ENCODE results near the gene DACT2.
"Not testable (repeated sequence)": the region's sequence is repeated elsewhere in the genome, so short reads cannot be mapped to it uniquely, and the experiment has no call there.

DACT2 gene

DNA sequence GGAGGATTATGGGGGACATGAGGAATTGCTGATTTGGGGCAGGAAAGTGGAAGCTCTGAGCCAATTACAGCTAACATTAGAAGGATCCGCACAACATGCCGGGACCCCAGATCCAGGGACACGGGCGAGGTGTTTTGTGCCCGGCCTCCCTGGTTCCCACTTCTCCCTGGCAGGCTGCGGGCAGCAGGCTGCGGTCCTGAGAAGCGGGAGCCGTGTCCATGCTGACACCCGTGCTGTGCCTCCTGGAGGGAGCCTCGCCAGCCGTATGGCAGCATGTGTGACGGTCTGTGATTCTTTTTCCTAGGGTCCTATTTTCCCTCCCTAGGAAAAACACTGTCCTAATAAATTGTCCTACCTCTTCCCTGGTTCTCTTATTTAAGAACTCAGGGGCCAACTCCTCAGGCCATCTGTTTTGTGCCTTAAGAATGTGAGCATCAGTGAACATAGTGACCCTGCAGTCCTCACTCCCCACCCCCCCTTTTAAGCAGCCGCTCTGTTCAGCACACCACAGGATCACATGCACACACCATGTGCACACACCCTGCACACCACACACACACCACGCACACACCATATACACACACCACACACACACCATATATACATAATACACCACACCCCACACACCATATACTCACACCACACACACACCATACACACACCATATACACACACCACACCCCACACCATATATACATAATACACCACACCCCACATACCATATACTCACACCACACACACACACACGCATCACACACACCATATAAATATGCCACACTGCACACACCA lies 49.9 kb downstream of the DACT2 start:
- CTCF ChIA-PET: no interaction called here
- DNase-seq (ENCODE audit: low spot score): no peak
- TF ChIP-seq, protein P1, sequence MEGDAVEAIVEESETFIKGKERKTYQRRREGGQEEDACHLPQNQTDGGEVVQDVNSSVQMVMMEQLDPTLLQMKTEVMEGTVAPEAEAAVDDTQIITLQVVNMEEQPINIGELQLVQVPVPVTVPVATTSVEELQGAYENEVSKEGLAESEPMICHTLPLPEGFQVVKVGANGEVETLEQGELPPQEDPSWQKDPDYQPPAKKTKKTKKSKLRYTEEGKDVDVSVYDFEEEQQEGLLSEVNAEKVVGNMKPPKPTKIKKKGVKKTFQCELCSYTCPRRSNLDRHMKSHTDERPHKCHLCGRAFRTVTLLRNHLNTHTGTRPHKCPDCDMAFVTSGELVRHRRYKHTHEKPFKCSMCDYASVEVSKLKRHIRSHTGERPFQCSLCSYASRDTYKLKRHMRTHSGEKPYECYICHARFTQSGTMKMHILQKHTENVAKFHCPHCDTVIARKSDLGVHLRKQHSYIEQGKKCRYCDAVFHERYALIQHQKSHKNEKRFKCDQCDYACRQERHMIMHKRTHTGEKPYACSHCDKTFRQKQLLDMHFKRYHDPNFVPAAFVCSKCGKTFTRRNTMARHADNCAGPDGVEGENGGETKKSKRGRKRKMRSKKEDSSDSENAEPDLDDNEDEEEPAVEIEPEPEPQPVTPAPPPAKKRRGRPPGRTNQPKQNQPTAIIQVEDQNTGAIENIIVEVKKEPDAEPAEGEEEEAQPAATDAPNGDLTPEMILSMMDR (conservative IDR thresholded peaks at IDR 0.05; ENCODE audit: low read depth): no peak
- POLR2A ChIA-PET (ENCODE audit: low non-redundant PET): no interaction called here
- H3K27ac ChIP-seq: no peak overlapping the region

DNA sequence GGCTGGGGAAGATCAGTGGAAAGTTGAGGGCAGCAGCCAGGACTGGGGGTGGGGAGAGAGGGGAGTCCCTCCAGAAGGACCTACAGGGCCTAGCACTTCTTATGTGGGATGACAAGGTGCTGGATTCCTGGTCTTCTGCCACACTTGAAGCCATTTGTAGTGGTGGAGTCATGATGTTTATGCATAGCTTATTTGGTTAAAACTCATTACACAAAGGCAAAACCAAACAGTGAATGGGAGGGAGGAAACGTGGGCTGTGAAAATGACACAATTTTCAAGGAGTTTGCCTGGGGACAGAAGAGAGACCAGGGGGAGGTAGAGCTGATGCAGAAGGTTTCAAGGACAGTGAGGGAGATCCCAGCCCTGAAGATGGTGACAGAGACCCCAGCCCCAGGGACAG lies 50.8 kb downstream of the DACT2 start:
- DNase-seq (ENCODE audit: low spot score): no peak
- TF ChIP-seq, protein P1 (conservative IDR thresholded peaks at IDR 0.05; ENCODE audit: low read depth): no peak
- ChIA-PET POLR2A (ENCODE audit: low non-redundant PET) (no interaction called here), CTCF (no interaction called here)
- no peak overlapping the region for H3K27ac ChIP-seq

DNA sequence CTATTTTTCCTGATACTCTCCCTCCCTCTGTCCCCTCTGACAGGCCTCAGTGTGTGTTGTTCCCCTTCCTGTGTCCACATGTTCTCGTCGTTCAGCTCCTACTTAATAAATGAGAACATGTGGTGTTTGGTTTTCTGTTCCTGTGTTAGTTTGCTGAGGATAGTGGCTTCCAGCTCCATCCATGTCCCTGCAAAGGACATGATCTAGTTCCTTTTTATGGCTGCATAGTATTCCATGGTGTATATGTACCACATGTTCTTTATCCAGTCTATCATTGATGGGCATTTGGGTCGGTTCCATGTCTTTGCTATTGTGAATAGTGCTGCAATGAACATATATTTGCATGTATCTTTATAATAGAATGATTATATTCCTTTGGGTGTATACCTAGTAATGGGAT lies 51.8 kb downstream of the DACT2 start:
- CTCF ChIA-PET; H3K27ac ChIP-seq; DNase-seq (ENCODE audit: low spot score); POLR2A ChIA-PET (ENCODE audit: low non-redundant PET): not testable (repeated sequence)

DNA sequence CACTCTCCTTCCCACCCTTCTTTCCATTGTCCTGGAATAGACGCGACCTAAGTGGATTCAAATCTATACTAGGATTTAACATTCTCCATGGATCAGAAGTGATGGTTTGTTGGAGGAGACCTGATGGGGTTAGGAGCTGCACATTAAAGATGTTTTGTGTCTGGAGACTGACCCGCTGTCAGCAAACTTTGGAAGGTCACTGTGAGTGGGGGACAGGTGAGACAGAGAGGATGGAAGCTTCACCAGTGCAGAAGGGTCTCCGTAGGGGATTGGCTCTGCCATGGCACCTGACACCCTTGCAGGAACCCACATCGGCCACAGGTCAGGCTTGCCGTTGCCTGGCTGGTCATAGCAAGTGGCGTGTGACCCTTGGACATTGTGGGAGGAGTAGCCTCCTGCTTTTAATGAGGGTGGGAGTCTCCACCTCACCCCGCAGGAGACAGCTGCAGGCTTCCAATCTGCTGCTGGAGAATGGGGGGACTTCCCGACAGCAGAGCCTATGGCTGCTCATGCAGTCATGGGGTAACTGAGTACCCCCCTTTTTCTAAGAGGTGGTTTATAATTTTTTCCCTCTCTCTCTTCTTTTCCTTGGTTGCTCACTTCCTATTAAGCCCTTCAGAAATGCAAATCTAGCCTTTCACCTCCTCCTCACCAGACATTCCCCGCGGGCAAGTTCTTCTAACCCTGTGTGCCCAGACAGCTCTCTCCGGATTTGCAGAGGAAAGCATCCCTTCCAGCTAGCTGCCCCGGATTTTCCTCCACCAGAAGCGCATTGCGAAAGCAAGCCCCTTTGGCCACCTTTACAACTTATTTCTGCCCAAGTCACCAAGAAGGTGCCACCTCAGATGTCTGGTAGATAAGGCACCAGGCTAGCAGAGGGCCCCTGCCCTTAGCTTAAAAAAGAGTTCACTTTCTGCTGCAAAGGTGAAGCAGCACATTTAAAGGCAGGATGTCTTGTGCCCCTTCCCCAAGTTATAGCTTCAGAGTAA lies 53.5 kb downstream of the DACT2 start:
- POLR2A ChIA-PET (ENCODE audit: low non-redundant PET): no interaction called here

DNA sequence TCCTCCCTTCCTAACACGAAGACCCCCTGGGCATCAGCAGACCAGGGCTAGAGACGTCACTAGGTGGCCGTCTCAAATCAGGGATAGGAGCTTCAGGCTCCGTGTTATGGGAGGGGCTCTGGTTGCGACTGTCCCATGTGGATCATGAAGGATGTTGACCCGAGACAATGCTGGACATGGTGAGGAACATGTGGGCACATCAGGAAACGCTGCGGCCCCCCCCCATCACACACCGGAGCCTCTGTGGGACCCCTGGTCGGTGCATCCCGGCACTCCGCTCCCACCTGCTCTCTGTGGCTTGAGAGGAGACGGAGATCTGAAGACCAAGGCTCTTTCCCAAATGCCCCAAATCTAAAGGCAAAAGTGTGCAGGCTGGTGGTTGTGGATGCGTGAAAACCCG lies 54.2 kb downstream of the DACT2 start:
- no peak for DNase-seq (ENCODE audit: low spot score)
- ChIA-PET POLR2A (ENCODE audit: low non-redundant PET) (no interaction called here), CTCF (interaction anchor here (0.8 kb wide), 1 partner anchor 355 kb away, joined by 3 read pairs; no protein-coding TSS in a partner anchor)
- TF ChIP-seq, protein P1 (conservative IDR thresholded peaks at IDR 0.05; ENCODE audit: low read depth): no peak
- peak overlapping the region; percentile 56 for H3K27ac ChIP-seq

More for the DNA sequence above, 53.5 kb downstream of the DACT2 start:
- CTCF ChIA-PET: interaction anchor here (0.6 to 0.8 kb wide), 2 partner anchors 355 to 1217 kb away, joined by 3 to 4 read pairs; no protein-coding TSS in a partner anchor
- no peak for DNase-seq (ENCODE audit: low spot score)
- no peak overlapping the region for H3K27ac ChIP-seq
- TF ChIP-seq, protein P1 (conservative IDR thresholded peaks at IDR 0.05; ENCODE audit: low read depth): no peak

DNA sequence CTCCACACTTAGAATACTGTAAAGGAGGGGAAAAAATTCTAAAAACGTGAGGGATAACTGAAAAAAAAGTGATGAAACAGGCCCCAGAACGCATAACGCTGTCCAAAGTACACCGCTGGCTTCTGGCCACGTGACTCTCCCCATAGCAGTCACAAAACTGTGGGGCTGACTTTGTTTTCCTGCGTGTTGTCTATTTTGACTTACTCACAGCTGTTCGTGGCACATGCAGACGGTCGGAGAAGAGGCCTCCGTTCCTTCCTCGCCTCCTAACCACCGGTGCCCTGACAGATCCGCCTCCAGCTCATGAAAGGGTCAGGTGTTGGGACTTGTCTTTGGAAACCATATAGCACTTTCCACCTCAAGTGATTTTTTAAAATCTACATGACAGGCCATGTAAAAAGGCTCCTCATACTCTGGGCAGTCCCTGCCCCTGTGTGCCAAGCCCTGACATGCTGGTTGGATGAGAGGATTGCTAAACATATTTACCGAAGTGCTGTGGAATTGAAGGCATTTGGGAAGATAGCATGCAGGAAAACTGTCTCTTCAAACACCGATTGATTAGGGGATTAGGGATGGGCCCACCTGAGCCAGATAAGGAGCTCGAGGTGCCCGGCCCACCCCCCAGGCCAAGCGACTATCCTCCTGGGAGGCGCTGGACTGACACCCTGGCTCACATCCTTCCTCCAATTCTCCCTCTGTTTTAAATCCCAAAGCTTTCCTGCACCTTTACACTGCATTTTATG lies 54.8 kb downstream of the DACT2 start:
- TF ChIP-seq, protein P1 (conservative IDR thresholded peaks at IDR 0.05; ENCODE audit: low read depth): no peak
- ChIA-PET CTCF (no interaction called here), POLR2A (ENCODE audit: low non-redundant PET) (no interaction called here)
- peak overlapping the region; percentile 56 for H3K27ac ChIP-seq
- DNase-seq (ENCODE audit: low spot score): no peak
